Measurements from ENCODE around the gene PHF19.

DNA sequence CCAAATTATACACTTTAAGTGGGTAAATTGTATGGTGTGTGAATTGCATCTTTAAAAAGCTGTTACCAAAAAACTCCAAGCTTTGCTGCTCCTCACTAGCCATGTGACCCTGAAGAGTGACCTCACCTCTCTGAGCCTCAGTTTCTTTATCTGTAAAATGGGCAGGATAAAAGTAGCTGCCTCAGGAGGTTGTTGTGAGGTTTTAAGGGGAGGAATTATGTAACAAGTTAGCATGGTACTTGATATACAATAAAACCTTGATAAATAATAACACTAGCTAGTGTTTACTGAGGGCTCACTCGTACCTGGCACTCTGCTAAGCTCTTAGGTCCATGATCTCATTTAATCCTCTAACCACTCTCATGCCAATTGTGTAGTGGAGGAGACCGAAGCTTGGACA, 19.0 kb upstream of the PHF19 start:
- TF ChIP-seq, protein P1, sequence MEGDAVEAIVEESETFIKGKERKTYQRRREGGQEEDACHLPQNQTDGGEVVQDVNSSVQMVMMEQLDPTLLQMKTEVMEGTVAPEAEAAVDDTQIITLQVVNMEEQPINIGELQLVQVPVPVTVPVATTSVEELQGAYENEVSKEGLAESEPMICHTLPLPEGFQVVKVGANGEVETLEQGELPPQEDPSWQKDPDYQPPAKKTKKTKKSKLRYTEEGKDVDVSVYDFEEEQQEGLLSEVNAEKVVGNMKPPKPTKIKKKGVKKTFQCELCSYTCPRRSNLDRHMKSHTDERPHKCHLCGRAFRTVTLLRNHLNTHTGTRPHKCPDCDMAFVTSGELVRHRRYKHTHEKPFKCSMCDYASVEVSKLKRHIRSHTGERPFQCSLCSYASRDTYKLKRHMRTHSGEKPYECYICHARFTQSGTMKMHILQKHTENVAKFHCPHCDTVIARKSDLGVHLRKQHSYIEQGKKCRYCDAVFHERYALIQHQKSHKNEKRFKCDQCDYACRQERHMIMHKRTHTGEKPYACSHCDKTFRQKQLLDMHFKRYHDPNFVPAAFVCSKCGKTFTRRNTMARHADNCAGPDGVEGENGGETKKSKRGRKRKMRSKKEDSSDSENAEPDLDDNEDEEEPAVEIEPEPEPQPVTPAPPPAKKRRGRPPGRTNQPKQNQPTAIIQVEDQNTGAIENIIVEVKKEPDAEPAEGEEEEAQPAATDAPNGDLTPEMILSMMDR (conservative IDR thresholded peaks at IDR 0.05), result no peak
- no peak for TF ChIP-seq ZFX (IDR thresholded peaks at IDR 0.05)
